ENCODE measurements around the gene PKIG.

The PKIG gene

DNA sequence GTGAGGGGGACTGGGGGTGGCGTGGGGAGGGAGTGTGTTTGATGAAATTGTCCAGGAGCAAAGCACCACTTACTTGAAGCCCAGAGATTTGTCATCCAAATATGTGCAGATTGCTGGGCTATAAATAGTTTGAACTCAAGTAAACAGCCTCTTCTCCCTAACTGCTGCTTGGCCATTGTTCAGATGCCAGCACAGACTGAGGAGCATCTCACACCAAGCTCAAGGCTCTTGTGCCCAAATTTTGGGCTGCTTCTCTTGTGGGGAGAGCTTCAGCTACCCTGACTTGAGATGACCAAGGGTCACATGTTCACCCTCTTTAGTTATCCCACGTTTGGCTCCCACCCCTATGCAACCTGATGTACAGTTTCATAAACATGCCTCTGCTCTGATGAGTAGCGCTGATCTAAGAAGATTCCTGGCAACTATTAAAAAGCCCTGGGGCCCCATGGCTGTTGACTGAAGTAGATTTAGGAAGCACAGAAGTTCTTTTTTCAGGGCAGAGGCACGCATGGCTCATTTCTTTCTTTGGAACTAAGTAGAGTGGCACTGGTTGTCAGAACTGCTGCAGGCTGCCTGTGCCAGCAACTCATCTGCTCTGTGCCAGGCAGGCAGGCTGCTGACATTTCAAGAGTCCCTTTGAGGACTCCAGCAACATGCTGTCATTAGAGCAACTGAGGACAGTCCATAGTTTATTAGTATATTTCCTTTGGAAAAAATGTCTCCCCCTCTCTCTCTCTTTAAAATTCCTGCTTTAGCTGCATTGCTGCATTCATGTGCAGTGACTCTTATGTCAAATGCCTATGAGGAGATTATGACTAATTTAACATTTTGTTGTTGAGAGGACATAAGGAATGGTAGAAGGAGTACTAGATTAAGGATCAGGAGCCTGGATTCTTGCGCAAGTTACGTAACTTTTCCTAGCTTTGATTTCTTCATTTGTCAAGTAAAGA is 9.6 kb upstream of the PKIG start:
- peak overlapping the region; percentile 53 for H3K4me3 ChIP-seq (ENCODE audit: low read length)
- no peaks in the 10 kb centered on the region for H3K27me3 ChIP-seq (replicated peaks; ENCODE audit: control insufficient read depth, insufficient read depth, low read length)
- DNase-seq (ENCODE audit: low read depth) = peak; percentile 86

DNA sequence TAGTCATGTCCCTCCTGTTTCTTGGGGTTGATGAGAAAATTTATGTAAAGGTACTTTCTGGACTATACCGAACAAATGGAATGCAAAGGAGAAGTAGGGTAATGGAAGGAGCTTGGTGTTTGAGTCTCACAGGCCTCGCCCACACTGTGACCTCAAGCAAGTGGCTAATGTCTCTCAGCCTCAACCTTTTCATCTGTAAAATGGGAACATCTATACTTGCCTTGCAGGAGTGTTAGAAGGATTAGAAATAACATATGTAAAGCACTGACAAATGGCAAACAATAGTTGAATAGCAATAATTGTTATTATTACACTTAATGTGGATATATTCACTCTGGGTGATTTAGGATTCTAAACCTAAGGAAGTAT is 8.9 kb upstream of the PKIG start:
- H3K4me1 ChIP-seq (ENCODE audit: control insufficient read depth, insufficient read depth, low read length) = peaks cover 52% of the 10 kb centered on the region

More for the DNA sequence above, 9.6 kb upstream of the PKIG start:
- Histone ChIP-seq H3K9me3 (ENCODE audit: control insufficient read depth, low read length) (no peaks in the 10 kb centered on the region), H3K9ac (ENCODE audit: low read length) (peak overlapping the region; percentile 84), H3K4me1 (ENCODE audit: control insufficient read depth, insufficient read depth, low read length) (peaks cover 52% of the 10 kb centered on the region), H3K36me3 (ENCODE audit: control insufficient read depth, insufficient read depth, low read length, severe bottlenecking) (no peaks in the 10 kb centered on the region)

GRCh38 chr20:44574372-44574771 is 8.0 kb upstream of the PKIG start:
- Histone ChIP-seq H3K27me3 (replicated peaks; ENCODE audit: control insufficient read depth, insufficient read depth, low read length) (no peaks in the 10 kb centered on the region), H3K36me3 (ENCODE audit: control insufficient read depth, insufficient read depth, low read length, severe bottlenecking) (no peaks in the 10 kb centered on the region), H3K4me3 (ENCODE audit: low read length) (no peak overlapping the region), H3K9ac (ENCODE audit: low read length) (no peak overlapping the region), H3K4me1 (ENCODE audit: control insufficient read depth, insufficient read depth, low read length) (peaks cover 55% of the 10 kb centered on the region), H3K9me3 (ENCODE audit: control insufficient read depth, low read length) (no peaks in the 10 kb centered on the region)
- no peak for DNase-seq (ENCODE audit: low read depth)

More for the DNA sequence above, 8.9 kb upstream of the PKIG start:
- Histone ChIP-seq H3K36me3 (ENCODE audit: control insufficient read depth, insufficient read depth, low read length, severe bottlenecking) (no peaks in the 10 kb centered on the region), H3K27me3 (replicated peaks; ENCODE audit: control insufficient read depth, insufficient read depth, low read length) (no peaks in the 10 kb centered on the region), H3K4me3 (ENCODE audit: low read length) (peak overlapping the region; percentile 53), H3K9ac (ENCODE audit: low read length) (peak overlapping the region; percentile 84), H3K9me3 (ENCODE audit: control insufficient read depth, low read length) (no peaks in the 10 kb centered on the region)
- DNase-seq (ENCODE audit: low read depth) = no peak

GRCh38 chr20:44576297-44576696 is 6.1 kb upstream of the PKIG start:
- peak overlapping the region; percentile 76 for H3K9ac ChIP-seq (ENCODE audit: low read length)

DNA sequence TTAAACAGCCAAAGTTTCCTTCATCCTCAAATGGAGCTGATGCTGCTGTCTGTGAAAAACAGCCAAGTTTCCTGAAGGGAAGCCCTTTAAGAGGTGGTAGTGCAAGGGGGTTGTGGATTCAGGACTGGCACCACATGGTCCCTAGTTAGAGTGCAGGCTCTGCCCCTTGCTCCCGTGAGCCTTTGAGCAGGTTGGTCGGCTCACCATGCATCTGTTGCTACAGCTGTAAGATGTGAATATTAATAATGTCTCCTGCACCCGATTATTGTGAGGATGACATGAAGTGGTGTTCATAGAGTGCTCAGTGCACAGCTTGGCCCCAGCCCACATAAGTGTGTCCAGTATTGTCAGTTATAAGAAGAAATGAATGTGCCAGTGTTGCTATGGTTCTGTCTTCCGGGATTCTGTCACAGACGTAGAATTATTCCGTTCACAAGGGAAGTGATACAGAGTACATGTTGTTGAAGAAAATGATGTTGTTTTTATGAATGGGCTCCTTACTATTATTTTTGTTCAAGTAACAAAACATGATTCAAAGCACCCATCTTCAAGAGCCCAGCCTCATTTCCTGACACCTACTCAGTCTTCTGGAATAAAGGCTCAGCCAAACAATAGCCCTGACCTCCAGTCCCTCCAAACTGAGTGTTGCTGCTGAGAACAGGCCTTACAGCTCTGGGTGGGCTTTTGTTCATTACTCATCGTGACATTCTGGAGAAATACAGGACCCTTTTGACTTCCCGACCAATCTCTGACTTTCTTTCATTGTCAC is 2.9 kb upstream of the PKIG start:
- H3K9ac ChIP-seq (ENCODE audit: low read length) = no peak overlapping the region
- no peaks in the 10 kb centered on the region for H3K36me3 ChIP-seq (ENCODE audit: control insufficient read depth, insufficient read depth, low read length, severe bottlenecking)
- no peaks in the 10 kb centered on the region for H3K9me3 ChIP-seq (ENCODE audit: control insufficient read depth, low read length)
- DNase-seq (ENCODE audit: low read depth) = no peak
- H3K27me3 ChIP-seq (replicated peaks; ENCODE audit: control insufficient read depth, insufficient read depth, low read length) = no peaks in the 10 kb centered on the region
- no peak overlapping the region for H3K4me3 ChIP-seq (ENCODE audit: low read length)
- H3K4me1 ChIP-seq (ENCODE audit: control insufficient read depth, insufficient read depth, low read length) = peaks cover 64% of the 10 kb centered on the region

More at GRCh38 chr20:44576297-44576696, 6.1 kb upstream of the PKIG start:
- Histone ChIP-seq H3K9me3 (ENCODE audit: control insufficient read depth, low read length) (no peaks in the 10 kb centered on the region), H3K27me3 (replicated peaks; ENCODE audit: control insufficient read depth, insufficient read depth, low read length) (no peaks in the 10 kb centered on the region), H3K36me3 (ENCODE audit: control insufficient read depth, insufficient read depth, low read length, severe bottlenecking) (no peaks in the 10 kb centered on the region), H3K4me3 (ENCODE audit: low read length) (peak overlapping the region; percentile 28), H3K4me1 (ENCODE audit: control insufficient read depth, insufficient read depth, low read length) (peaks cover 67% of the 10 kb centered on the region)
- DNase-seq (ENCODE audit: low read depth) = peak; percentile 38

DNA sequence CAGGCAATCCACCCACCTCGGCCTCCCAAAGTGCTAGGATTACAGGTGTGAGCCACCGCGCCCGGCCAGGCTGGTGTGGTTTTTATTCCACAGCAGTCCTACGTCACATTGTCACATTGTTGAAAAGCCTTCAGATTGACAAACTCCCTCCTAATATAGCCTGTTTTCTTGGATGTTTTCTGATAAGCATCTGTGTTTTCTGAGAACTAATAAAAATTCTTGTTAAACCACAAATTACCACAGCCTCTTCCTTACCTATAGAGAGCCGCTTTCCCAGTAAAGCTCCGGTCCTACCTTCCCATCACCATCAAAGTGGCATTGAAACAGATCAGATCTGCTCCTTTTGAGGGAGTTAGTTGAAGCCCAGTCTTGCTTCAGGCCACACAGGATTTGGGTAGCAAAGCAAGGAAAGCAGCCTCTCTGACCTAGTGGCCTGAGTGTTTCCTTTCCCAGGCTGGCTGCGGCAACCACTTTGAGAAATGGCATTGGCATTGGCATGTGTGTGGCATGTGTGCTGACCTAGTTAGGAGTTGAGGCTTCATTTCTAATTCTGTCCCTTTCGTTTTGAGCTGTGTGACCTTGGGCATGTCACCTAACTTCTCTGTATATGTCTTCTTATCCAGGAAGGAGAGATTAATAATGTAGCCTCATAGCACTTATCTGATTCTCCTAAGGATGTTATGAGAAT is 1.7 kb upstream of the PKIG start:
- no peak for DNase-seq (ENCODE audit: low read depth)
- no peak overlapping the region for H3K9ac ChIP-seq (ENCODE audit: low read length)
- no peaks in the 10 kb centered on the region for H3K9me3 ChIP-seq (ENCODE audit: control insufficient read depth, low read length)
- no peaks in the 10 kb centered on the region for H3K27me3 ChIP-seq (replicated peaks; ENCODE audit: control insufficient read depth, insufficient read depth, low read length)
- no peak overlapping the region for H3K4me3 ChIP-seq (ENCODE audit: low read length)
- no peaks in the 10 kb centered on the region for H3K36me3 ChIP-seq (ENCODE audit: control insufficient read depth, insufficient read depth, low read length, severe bottlenecking)
- peaks cover 68% of the 10 kb centered on the region for H3K4me1 ChIP-seq (ENCODE audit: control insufficient read depth, insufficient read depth, low read length)

DNA sequence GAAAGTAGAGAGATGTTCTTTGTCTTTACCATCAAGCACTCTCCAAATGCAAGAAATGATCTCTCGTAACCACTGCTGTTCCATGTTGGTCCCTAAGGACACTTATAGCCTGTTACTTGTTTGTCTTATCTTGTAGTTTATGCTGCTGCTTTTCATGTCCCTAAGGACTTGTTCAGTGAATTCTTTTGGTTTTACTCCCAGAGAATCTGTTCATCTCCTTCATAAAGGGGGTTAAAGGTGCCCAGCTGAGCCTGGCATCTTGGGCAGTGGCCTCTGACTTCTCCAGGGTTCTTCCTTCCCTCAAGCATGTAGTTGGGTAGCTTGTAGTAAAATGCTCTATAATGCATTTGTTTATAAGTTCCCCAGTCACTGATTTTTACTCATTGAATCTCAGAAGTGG is 864 bp upstream of the PKIG start:
- H3K36me3 ChIP-seq (ENCODE audit: control insufficient read depth, insufficient read depth, low read length, severe bottlenecking) = no peaks in the 10 kb centered on the region
- peaks cover 62% of the 10 kb centered on the region for H3K4me1 ChIP-seq (ENCODE audit: control insufficient read depth, insufficient read depth, low read length)
- H3K9me3 ChIP-seq (ENCODE audit: control insufficient read depth, low read length) = no peaks in the 10 kb centered on the region
- no peak for DNase-seq (ENCODE audit: low read depth)
- peak overlapping the region; percentile 86 for H3K4me3 ChIP-seq (ENCODE audit: low read length)
- H3K27me3 ChIP-seq (replicated peaks; ENCODE audit: control insufficient read depth, insufficient read depth, low read length) = no peaks in the 10 kb centered on the region
- H3K9ac ChIP-seq (ENCODE audit: low read length) = peak overlapping the region; percentile 86

GRCh38 chr20:44583157-44583556 is 778 bp downstream of the PKIG start:
- Histone ChIP-seq H3K36me3 (ENCODE audit: control insufficient read depth, insufficient read depth, low read length, severe bottlenecking) (no peaks in the 10 kb centered on the region), H3K9me3 (ENCODE audit: control insufficient read depth, low read length) (no peaks in the 10 kb centered on the region), H3K27me3 (replicated peaks; ENCODE audit: control insufficient read depth, insufficient read depth, low read length) (no peaks in the 10 kb centered on the region), H3K4me1 (ENCODE audit: control insufficient read depth, insufficient read depth, low read length) (peaks cover 50% of the 10 kb centered on the region), H3K4me3 (ENCODE audit: low read length) (peak overlapping the region; percentile 86), H3K9ac (ENCODE audit: low read length) (peak overlapping the region; percentile 86)
- DNase-seq (ENCODE audit: low read depth) = peak; percentile 36

- Histone ChIP-seq H3K9ac (ENCODE audit: low read length) (no peak overlapping the region), H3K36me3 (ENCODE audit: control insufficient read depth, insufficient read depth, low read length, severe bottlenecking) (no peaks in the 10 kb centered on the region), H3K27me3 (replicated peaks; ENCODE audit: control insufficient read depth, insufficient read depth, low read length) (no peaks in the 10 kb centered on the region), H3K9me3 (ENCODE audit: control insufficient read depth, low read length) (no peaks in the 10 kb centered on the region), H3K4me1 (ENCODE audit: control insufficient read depth, insufficient read depth, low read length) (peaks cover 50% of the 10 kb centered on the region), H3K4me3 (ENCODE audit: low read length) (peak overlapping the region; percentile 86)
- DNase-seq (ENCODE audit: low read depth) = no peak
Measured at GRCh38 chr20:44584162-44584561, 1.8 kb downstream of the PKIG start.

DNA sequence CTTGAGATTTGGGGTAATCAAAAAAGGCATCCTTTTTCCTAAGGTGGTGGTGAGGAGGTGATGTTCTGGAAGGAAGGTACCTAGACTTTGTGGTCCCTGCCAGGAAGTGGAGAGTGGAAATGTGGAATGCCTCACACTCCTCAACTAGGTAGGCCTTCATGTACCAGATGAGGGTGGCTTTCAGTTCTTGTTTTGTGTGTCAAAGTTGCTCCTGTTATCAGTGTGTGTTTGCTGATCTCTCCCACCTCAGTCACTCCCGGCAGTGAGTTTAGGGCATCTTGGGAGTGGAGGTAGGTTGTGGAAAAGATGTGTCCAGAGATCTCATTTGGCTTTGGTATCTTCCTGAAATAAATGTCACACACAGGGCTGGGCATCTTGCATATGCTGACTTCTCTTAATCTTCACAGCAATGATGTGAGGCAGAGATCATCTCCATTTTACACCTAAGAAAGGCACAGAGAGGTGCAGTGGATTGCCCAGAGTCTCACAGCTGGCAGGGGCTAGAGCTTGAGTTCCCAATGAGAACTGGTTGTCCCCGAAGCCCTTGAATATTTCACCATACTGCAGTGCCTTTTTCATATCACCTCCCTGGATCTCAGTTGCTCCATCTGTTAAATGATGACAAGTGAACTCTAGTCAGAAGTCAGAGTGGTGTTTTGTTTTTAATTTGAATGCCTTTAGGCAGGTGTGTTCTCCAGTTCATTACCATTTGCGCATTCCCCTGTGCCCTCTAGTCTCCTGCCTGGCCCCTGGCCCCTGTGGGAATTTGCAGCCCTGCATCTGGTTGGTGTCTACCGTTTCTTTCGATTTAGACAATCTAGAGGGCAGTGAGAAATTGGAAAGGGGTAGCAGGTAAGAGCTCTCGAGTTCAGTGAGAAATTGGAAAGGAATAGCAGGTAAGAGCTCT is 2.9 kb downstream of the PKIG start:
- Histone ChIP-seq H3K9ac (ENCODE audit: low read length) (no peak overlapping the region), H3K36me3 (ENCODE audit: control insufficient read depth, insufficient read depth, low read length, severe bottlenecking) (peaks cover 8% of the 10 kb centered on the region), H3K4me1 (ENCODE audit: control insufficient read depth, insufficient read depth, low read length) (peaks cover 43% of the 10 kb centered on the region), H3K9me3 (ENCODE audit: control insufficient read depth, low read length) (no peaks in the 10 kb centered on the region), H3K27me3 (replicated peaks; ENCODE audit: control insufficient read depth, insufficient read depth, low read length) (no peaks in the 10 kb centered on the region), H3K4me3 (ENCODE audit: low read length) (no peak overlapping the region)
- no peak for DNase-seq (ENCODE audit: low read depth)

Data from adipocyte (in vitro differentiated cells).